Spleen (tissue), 11 donors: ENCODE data around the gene EXOC3L1. TPM values are rescaled to one million over a fixed set of nuclear protein-coding genes. Genes with fewer than 3 reads are reported as not detected.
A peak's percentile ranks its signal among the peaks of the same experiment; 100 is the strongest.

Source experiments
- DNase-seq: peaks from one replicate; pipeline ENCODE4 v3.0.0-alpha.2; 2020
- H3K27ac ChIP-seq, 8 donors: fragments of 200-600 bp; sonication (generic) in 7 of 8; 1 replicate in 4 of 8; 2 replicates in 4 of 8; pipeline versions ENCODE4 v1.5.0 to v1.8.0; 2016 to 2021; ENCODE audit warnings: inconsistent platforms in 4 of 8, mild to moderate bottlenecking in 4 of 8, moderate library complexity in 1 of 8
- H3K27me3 ChIP-seq, 7 donors: fragments of 200-600 bp; sonication (generic) in 6 of 7; replicated peaks in 1 of 7; 1 replicate in 4 of 7; 2 replicates in 3 of 7; pipeline versions ENCODE4 v1.5.0 to v1.8.0; 2016 to 2021; ENCODE audit warnings: inconsistent platforms in 3 of 7, mild to moderate bottlenecking in 1 of 7
- H3K36me3 ChIP-seq, 6 donors: fragments of 200-600 bp; sonication (generic) in 5 of 6; 1 replicate in 4 of 6; 2 replicates in 2 of 6; pipeline versions ENCODE4 v1.5.0 to v1.8.0; 2016 to 2021; ENCODE audit warnings: inconsistent platforms in 2 of 6
- H3K4me1 ChIP-seq, 6 donors: fragments of 200-600 bp; sonication (generic) in 5 of 6; 1 replicate in 3 of 6; 2 replicates in 3 of 6; pipeline versions ENCODE4 v1.5.0 to v1.8.0; 2016 to 2021; ENCODE audit warnings: inconsistent platforms in 3 of 6
- H3K4me3 ChIP-seq, 8 donors: fragments of 200-600 bp; sonication (generic) in 7 of 8; 1 replicate in 4 of 8; 2 replicates in 4 of 8; pipeline versions ENCODE4 v1.5.0 to v1.8.0; 2016 to 2021; ENCODE audit warnings: inconsistent platforms in 4 of 8, mild to moderate bottlenecking in 4 of 8, moderate library complexity in 2 of 8
- H3K9me3 ChIP-seq, 8 donors: fragments of 200-600 bp; sonication (generic) in 7 of 8; 1 replicate in 4 of 8; 2 replicates in 4 of 8; pipeline versions ENCODE4 v1.5.0 to v1.8.0; 2016 to 2021; ENCODE audit warnings: inconsistent platforms in 4 of 8
- POLR2A ChIP-seq, 3 donors: fragments of 450-650 bp; IDR thresholded peaks; one replicate each; pipeline ENCODE4 v1.5.1; 2017; ENCODE audit warnings: antibody characterized with exemption in 3 of 3, mild to moderate bottlenecking in 1 of 3
- POLR2AphosphoS5 ChIP-seq, 3 donors: sonication (generic); formaldehyde crosslinking; IDR thresholded peaks; one replicate each; pipeline ENCODE4 v1.5.1; 2017; ENCODE audit warnings: antibody characterized with exemption in 3 of 3
- WGBS, 5 donors: extraction: QIAGEN DNeasy Blood & Tissue Kit in 3 of 5; methylation state at CpG; one replicate each; pipeline versions ENCODE4 v1.1.5 to v1.1.7; 2013 to 2018; 5-methylcytosine and 5-hydroxymethylcytosine counted together
- intact Hi-C: fragments of 100-400 bp; cut with DNase I; formaldehyde crosslinking; loops from one replicate; pipeline ENCODE4 v1.15.0; 2023; ENCODE audit warnings: low total_unique reads
- polyA plus RNA-seq, 3 donors: library from polyadenylated mRNA; stranded (reverse); fragments of 200-250 nt; gene quantifications; one replicate each; pipeline ENCODE4 v1.2.1, GENCODE V29; 2013
- total RNA-seq, 7 donors: library from RNA; depleted of rRNA in 3 of 7; stranded (reverse); fragments of >200 nt in 3 of 7; fragmentation: NEBNext Ultra II Directional in 4 of 7; extraction: Animal tissue kit (Norgen Biotek cat#: 25700) in 4 of 7; gene quantifications; one replicate each; pipeline versions ENCODE4 v1.1.0 to v1.2.1, GENCODE V29; 2016 to 2021
- TF ChIP-seq, protein P1 (sequence below), 11 experiments: fragments of 200-600 bp in 7 of 11; fragments of 450-650 bp in 4 of 11; sonication (generic) in 4 of 11; IDR thresholded peaks in 8 of 11; conservative IDR thresholded peaks in 3 of 11; 1 replicate in 7 of 11; 2 replicates in 4 of 11; pipeline versions ENCODE4 v1.4.0 to v1.8.0; 2016 to 2021; ENCODE audit warnings: antibody characterized with exemption in 11 of 11, inconsistent platforms in 4 of 11, mild to moderate bottlenecking in 1 of 11
- donor health status: healthy with polysubstance abuse.
- donor health status: DM: no; HTN: no; CAD: no; lungs with moderate emphysema.
- donor health status: DM: no; HTN: no; CAD: no.
- donor health status: Bipolar disorder and iron deficiency.
- donor health status: healthy.
- donor health status: DM: no; HTN: no; CAD: no.
- donor health status: DM: yes; HTN: yes; CAD: no.

Gene EXOC3L1
- total and polyA plus RNA-seq, 10 donors = 28.5 to 113 (median 49.9) TPM

DNA sequence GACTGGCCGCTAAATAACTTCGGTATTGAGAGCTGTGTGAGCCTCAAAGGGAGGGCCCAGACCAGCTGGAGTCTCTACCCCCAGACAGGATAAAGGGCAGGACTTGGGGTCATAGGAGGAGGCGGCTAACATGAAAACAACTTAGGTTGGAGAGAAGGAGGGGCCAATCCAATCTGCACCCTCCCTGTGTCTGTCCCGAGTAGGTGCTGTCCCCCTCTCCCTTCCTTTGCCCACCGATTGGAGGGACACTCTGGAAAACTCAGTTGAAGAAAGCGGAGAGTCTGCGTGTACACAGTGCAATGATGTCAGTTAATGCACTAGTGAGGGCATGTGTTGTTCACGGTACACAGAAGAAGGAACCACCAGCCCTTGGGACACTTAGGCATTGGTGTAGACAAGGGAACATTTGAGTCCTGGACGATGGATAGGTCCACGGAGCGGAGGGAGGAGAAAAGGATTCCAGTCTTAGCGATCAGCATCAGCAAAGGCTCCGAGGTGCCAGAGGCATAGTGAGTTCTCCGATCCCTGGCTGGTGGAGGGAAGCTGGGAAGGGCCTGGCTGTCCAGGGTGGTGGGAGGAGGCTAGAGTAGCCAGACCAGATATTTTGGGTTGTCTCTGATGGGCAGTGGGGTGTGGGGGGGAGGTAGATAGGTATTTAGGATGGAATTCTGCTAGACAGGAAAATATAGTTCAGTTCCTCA lies 18.8 kb downstream of the EXOC3L1 start:
- no peak for TF ChIP-seq POLR2A (IDR thresholded peaks at IDR 0.05)
- TF ChIP-seq, protein P1, sequence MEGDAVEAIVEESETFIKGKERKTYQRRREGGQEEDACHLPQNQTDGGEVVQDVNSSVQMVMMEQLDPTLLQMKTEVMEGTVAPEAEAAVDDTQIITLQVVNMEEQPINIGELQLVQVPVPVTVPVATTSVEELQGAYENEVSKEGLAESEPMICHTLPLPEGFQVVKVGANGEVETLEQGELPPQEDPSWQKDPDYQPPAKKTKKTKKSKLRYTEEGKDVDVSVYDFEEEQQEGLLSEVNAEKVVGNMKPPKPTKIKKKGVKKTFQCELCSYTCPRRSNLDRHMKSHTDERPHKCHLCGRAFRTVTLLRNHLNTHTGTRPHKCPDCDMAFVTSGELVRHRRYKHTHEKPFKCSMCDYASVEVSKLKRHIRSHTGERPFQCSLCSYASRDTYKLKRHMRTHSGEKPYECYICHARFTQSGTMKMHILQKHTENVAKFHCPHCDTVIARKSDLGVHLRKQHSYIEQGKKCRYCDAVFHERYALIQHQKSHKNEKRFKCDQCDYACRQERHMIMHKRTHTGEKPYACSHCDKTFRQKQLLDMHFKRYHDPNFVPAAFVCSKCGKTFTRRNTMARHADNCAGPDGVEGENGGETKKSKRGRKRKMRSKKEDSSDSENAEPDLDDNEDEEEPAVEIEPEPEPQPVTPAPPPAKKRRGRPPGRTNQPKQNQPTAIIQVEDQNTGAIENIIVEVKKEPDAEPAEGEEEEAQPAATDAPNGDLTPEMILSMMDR (IDR thresholded peaks at IDR 0.05 in 8 of 11, conservative IDR thresholded peaks at IDR 0.05 in 3 of 11) = no peak
- TF ChIP-seq POLR2AphosphoS5 (IDR thresholded peaks at IDR 0.05) = no peak
- Histone ChIP-seq H3K4me1 (peaks cover 29 to 66% (median 48%) of the 10 kb centered on the region in 6 donors), H3K9me3 (no peaks in the 10 kb centered on the region), H3K27me3 (peaks cover 0 to 95% (median 45%) of the 10 kb centered on the region in 7 donors), H3K27ac (peak overlapping the region; percentile 49 to 88 (median 82)), H3K36me3 (no peaks in the 10 kb centered on the region), H3K4me3 (peak overlapping the region in 6 of 8 donors; percentile 17 to 66 (median 32))
- intact Hi-C loops = no loop called here
- 41 to 54% (median 50%) methylated on average over 14 of the region's 14 CpGs for WGBS, 5 donors
- DNase-seq = no peak

DNA sequence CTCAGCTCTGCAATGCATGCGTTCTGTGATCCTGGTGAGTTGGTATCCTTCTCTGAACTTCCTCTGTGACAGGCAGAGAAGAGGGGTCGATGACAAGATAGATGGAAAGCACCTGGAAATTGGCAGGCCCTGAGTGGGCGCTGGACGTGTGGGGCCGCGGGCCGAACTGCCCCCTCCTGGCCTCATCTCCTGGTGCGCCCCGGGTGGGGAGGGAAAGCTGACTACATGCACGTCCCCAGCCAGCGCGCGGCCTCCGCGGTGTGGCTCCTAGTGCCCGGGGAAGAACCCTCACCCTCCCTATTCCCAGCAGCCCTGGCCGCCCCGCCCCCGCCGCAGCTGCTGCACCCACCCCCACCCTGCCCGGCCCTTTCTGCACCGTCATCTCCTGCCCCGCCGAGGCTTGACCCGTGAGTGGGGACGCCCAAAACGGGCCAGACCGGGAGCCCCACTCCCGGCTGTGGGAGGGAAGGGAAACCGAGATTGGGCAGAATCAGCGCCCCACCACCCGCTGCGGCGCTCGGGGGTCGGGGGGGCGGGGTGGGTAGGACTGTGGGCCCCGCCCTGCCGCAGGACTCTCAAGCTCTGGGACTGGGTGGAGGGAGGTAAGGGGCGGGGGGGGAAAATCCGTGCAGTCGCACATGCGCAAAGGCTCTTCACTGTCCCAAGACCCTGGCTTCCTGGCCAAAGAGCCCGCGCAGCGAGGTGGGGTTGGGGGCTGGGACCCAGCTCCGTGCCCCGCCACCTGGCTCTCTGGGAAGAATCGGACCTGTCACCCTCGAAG lies 19.6 kb downstream of the EXOC3L1 start, which contains the start of gene NOL3:
TSS of gene NOL3 (plus strand) at position 371 of the 781 bp plus-strand sequence.
- peak within 1 kb of the TSS; percentile 49 to 88 (median 82) for H3K27ac ChIP-seq
- peaks cover 31 to 72% (median 54%) of the 10 kb centered on the region in 6 donors for H3K4me1 ChIP-seq
- no peaks in the 10 kb centered on the region for H3K36me3 ChIP-seq
- H3K9me3 ChIP-seq = no peaks in the 10 kb centered on the region
- DNase-seq = peak; percentile 89
- H3K27me3 ChIP-seq = peaks cover 0 to 100% (median 52%) of the 10 kb centered on the region in 7 donors
- H3K4me3 ChIP-seq = peak within 1 kb of the TSS; percentile 4 to 66 (median 28)
- TF ChIP-seq POLR2A (IDR thresholded peaks at IDR 0.05) (no peak), POLR2AphosphoS5 (IDR thresholded peaks at IDR 0.05) (peak; percentile 36 to 75 (median 69))
- TF ChIP-seq, protein P1 (IDR thresholded peaks at IDR 0.05 in 8 of 11, conservative IDR thresholded peaks at IDR 0.05 in 3 of 11) = no peak
- intact Hi-C loops = no loop called here
- WGBS, 5 donors = 1 to 4% (median 2%) methylated on average over 5 to 50 of the region's 50 CpGs

DNA sequence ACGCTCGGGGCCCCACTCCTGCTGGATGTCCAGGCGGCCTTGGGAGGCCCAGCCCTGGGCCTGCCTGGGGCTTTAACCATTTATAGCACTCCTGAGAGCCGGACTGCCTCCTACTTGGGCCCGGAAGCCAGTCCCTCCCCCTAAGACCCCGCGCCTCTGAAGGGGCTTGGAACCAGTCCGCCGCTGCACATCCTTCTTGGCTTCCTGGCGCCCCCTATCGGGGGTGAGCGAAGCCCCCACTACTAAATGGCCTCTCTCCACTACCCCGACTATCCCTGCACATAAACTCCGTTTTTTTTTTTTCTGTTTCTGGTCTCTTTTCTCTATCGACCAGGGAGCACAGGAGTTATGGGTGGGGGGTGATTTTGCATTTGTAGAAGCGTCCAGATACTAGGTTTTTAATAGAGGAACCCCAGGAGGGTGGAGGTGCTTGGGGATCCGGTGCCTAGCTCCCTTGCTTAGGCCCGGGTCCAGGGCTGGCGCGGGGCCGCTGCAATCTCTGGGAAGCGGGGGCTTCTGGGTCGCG lies 20.2 kb downstream of the EXOC3L1 start:
- intact Hi-C loops = no loop called here

More for the DNA sequence above, 20.2 kb downstream of the EXOC3L1 start:
- peaks cover 34 to 72% (median 56%) of the 10 kb centered on the region in 6 donors for H3K4me1 ChIP-seq
- H3K27me3 ChIP-seq = peaks cover 0 to 100% (median 57%) of the 10 kb centered on the region in 7 donors
- TF ChIP-seq, protein P1 (IDR thresholded peaks at IDR 0.05 in 8 of 11, conservative IDR thresholded peaks at IDR 0.05 in 3 of 11) = peak in 8 of 11 experiments; percentile 15 to 65 (median 52)
- TF ChIP-seq POLR2A (IDR thresholded peaks at IDR 0.05) = no peak
- H3K9me3 ChIP-seq = no peaks in the 10 kb centered on the region
- no peak for DNase-seq
- H3K27ac ChIP-seq = peak overlapping the region in 7 of 8 donors; percentile 65 to 88 (median 82)
- H3K4me3 ChIP-seq = peak overlapping the region; percentile 4 to 66 (median 28)
- H3K36me3 ChIP-seq = no peaks in the 10 kb centered on the region
- 6 to 7% (median 6%) methylated on average over 23 to 24 of the region's 24 CpGs for WGBS, 5 donors
